ENCODE data around the gene INAVA. TPM values are rescaled to one million over a fixed set of nuclear protein-coding genes. Genes with fewer than 3 reads are reported as not detected.
"Not testable (repeated sequence)": the region's sequence is repeated elsewhere in the genome, so short reads cannot be mapped to it uniquely, and the experiment has no call there.

Gene INAVA
- total and polyA plus RNA-seq, 2 experiments from 2014 or later, result 25.3 to 43.9 TPM

DNA sequence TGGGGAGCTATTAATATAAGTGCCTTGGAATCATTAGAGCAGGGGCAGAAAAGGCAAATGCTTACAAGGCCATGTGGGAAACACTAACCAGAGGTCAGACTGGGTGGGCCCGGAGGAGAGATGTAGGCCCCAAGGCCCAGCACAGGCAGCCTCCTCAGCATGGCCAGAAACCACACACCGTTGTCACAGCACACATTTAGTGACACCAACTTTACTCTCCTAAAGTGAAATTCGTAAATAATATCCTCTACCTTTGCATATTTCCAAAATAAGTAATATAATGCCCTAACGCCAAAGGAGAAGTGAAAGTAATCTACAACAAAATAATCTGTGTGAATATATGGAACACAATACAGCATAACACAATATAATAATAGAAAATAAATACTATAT, 66.2 kb downstream of the INAVA start (continued):
- TF ChIP-seq JUNB (IDR thresholded peaks at IDR 0.05; ENCODE audit: unreplicated experiment) (no peak), STAT1 (IDR thresholded peaks at IDR 0.05; ENCODE audit: unreplicated experiment) (no peak), EZH2phosphoT487 (IDR thresholded peaks at IDR 0.05; ENCODE audit: unreplicated experiment) (no peak), EZH2 (IDR thresholded peaks at IDR 0.05; ENCODE audit: low read depth, unreplicated experiment) (no peak), ZNF331 (CRISPR knock-in tag; IDR thresholded peaks at IDR 0.05; ENCODE audit: low read depth) (no peak), NANOG (IDR thresholded peaks at IDR 0.05; ENCODE audit: borderline replicate concordance) (no peak), CREB1 (CRISPR knock-in tag; IDR thresholded peaks at IDR 0.05; ENCODE audit: low read depth) (no peak)

DNA sequence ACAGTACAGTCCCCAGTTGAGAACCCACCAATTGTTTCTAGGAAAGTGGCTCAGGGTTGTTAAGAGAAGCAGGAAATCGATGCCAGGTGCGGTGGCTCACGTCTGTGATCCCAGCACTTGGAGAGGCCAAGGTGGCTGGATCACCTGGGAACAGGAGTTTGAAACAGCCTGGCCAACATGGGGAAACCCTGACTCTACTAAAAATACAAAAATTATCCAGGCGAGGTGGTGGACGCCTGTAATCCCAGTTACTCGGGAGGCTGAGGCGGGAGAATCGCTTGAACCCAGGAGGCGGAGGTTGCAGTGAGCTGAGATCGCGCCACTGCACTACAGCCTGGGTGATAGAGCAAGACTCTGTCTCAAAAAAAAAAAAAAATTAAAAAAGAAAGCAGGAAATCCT, 67.5 kb downstream of the INAVA start:
- H3K9me3 Mint-ChIP-seq; H3K4me1 ChIP-seq (ENCODE audit: insufficient read depth); H4K20me1 ChIP-seq (replicated peaks; ENCODE audit: insufficient read depth); H3K9me2 ChIP-seq (ENCODE audit: insufficient read depth); H3F3A ChIP-seq (replicated peaks; ENCODE audit: low read depth); DNase-seq (ENCODE audit: low spot score); H3K4me2 ChIP-seq; H3K4me1 Mint-ChIP-seq; ATAC-seq; H3K27ac Mint-ChIP-seq; H3K4me3 Mint-ChIP-seq; H3K36me3 Mint-ChIP-seq (ENCODE audit: low read depth); H2AFZ ChIP-seq; H3K36me3 ChIP-seq (ENCODE audit: insufficient read depth); H3K79me2 ChIP-seq (replicated peaks; ENCODE audit: insufficient read depth); H3K27me3 Mint-ChIP-seq (ENCODE audit: insufficient read depth, low read depth, poor library complexity); H3K27ac ChIP-seq (ENCODE audit: low read depth); H3K27me3 ChIP-seq (ENCODE audit: insufficient read depth); H3K4me3 ChIP-seq: not testable (repeated sequence)

DNA sequence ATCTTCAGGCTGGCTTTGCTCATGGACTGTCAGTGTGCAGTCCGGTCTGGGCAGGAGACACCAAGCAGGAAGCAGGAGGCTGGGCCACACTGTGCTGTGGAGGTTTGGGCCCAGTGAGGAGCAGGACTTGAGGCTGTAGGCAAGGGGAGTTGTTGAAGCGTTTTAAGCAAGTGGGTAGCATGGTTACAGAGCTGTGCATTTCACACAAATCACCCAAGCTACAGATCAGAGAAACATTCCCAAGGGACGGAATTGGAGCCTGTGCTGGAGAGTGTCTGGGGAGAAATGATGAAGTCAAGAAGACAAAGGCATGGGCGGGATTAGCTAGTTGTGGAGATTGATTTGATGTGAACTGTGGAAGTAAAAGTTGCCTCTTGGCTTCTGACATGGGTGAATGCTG, 67.9 kb downstream of the INAVA start:
- no peaks in the 10 kb centered on the region for H3K36me3 Mint-ChIP-seq (ENCODE audit: low read depth)
- H3K4me3 Mint-ChIP-seq, result no peak overlapping the region
- H3K9me3 Mint-ChIP-seq, result no peaks in the 10 kb centered on the region; the same call in 2 of the 3 replicates
- TF ChIP-seq JUNB (IDR thresholded peaks at IDR 0.05; ENCODE audit: unreplicated experiment) (no peak), EZH2phosphoT487 (IDR thresholded peaks at IDR 0.05; ENCODE audit: unreplicated experiment) (no peak), NANOG (IDR thresholded peaks at IDR 0.05; ENCODE audit: borderline replicate concordance) (no peak), CREB1 (CRISPR knock-in tag; IDR thresholded peaks at IDR 0.05; ENCODE audit: low read depth) (no peak), STAT1 (IDR thresholded peaks at IDR 0.05; ENCODE audit: unreplicated experiment) (no peak)
- TF ChIP-seq, protein P1, sequence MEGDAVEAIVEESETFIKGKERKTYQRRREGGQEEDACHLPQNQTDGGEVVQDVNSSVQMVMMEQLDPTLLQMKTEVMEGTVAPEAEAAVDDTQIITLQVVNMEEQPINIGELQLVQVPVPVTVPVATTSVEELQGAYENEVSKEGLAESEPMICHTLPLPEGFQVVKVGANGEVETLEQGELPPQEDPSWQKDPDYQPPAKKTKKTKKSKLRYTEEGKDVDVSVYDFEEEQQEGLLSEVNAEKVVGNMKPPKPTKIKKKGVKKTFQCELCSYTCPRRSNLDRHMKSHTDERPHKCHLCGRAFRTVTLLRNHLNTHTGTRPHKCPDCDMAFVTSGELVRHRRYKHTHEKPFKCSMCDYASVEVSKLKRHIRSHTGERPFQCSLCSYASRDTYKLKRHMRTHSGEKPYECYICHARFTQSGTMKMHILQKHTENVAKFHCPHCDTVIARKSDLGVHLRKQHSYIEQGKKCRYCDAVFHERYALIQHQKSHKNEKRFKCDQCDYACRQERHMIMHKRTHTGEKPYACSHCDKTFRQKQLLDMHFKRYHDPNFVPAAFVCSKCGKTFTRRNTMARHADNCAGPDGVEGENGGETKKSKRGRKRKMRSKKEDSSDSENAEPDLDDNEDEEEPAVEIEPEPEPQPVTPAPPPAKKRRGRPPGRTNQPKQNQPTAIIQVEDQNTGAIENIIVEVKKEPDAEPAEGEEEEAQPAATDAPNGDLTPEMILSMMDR (conservative IDR thresholded peaks at IDR 0.05; ENCODE audit: low read depth in 2 of 2), result no peak
- TF ChIP-seq, protein P2, sequence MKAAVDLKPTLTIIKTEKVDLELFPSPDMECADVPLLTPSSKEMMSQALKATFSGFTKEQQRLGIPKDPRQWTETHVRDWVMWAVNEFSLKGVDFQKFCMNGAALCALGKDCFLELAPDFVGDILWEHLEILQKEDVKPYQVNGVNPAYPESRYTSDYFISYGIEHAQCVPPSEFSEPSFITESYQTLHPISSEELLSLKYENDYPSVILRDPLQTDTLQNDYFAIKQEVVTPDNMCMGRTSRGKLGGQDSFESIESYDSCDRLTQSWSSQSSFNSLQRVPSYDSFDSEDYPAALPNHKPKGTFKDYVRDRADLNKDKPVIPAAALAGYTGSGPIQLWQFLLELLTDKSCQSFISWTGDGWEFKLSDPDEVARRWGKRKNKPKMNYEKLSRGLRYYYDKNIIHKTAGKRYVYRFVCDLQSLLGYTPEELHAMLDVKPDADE (IDR thresholded peaks at IDR 0.05), result no peak
- TF ChIP-seq, protein P3, sequence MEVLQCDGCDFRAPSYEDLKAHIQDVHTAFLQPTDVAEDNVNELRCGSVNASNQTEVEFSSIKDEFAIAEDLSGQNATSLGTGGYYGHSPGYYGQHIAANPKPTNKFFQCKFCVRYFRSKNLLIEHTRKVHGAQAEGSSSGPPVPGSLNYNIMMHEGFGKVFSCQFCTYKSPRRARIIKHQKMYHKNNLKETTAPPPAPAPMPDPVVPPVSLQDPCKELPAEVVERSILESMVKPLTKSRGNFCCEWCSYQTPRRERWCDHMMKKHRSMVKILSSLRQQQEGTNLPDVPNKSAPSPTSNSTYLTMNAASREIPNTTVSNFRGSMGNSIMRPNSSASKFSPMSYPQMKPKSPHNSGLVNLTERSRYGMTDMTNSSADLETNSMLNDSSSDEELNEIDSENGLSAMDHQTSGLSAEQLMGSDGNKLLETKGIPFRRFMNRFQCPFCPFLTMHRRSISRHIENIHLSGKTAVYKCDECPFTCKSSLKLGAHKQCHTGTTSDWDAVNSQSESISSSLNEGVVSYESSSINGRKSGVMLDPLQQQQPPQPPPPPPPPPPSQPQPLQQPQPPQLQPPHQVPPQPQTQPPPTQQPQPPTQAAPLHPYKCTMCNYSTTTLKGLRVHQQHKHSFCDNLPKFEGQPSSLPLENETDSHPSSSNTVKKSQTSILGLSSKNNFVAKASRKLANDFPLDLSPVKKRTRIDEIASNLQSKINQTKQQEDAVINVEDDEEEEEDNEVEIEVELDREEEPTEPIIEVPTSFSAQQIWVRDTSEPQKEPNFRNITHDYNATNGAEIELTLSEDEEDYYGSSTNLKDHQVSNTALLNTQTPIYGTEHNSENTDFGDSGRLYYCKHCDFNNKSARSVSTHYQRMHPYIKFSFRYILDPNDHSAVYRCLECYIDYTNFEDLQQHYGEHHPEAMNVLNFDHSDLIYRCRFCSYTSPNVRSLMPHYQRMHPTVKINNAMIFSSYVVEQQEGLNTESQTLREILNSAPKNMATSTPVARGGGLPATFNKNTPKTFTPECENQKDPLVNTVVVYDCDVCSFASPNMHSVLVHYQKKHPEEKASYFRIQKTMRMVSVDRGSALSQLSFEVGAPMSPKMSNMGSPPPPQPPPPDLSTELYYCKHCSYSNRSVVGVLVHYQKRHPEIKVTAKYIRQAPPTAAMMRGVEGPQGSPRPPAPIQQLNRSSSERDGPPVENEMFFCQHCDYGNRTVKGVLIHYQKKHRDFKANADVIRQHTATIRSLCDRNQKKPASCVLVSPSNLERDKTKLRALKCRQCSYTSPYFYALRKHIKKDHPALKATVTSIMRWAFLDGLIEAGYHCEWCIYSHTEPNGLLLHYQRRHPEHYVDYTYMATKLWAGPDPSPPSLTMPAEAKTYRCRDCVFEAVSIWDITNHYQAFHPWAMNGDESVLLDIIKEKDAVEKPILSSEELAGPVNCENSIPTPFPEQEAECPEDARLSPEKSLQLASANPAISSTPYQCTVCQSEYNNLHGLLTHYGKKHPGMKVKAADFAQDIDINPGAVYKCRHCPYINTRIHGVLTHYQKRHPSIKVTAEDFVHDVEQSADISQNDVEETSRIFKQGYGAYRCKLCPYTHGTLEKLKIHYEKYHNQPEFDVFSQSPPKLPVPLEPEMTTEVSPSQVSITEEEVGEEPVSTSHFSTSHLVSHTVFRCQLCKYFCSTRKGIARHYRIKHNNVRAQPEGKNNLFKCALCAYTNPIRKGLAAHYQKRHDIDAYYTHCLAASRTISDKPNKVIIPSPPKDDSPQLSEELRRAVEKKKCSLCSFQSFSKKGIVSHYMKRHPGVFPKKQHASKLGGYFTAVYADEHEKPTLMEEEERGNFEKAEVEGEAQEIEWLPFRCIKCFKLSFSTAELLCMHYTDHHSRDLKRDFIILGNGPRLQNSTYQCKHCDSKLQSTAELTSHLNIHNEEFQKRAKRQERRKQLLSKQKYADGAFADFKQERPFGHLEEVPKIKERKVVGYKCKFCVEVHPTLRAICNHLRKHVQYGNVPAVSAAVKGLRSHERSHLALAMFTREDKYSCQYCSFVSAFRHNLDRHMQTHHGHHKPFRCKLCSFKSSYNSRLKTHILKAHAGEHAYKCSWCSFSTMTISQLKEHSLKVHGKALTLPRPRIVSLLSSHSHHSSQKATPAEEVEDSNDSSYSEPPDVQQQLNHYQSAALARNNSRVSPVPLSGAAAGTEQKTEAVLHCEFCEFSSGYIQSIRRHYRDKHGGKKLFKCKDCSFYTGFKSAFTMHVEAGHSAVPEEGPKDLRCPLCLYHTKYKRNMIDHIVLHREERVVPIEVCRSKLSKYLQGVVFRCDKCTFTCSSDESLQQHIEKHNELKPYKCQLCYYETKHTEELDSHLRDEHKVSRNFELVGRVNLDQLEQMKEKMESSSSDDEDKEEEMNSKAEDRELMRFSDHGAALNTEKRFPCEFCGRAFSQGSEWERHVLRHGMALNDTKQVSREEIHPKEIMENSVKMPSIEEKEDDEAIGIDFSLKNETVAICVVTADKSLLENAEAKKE (CRISPR knock-in tag; IDR thresholded peaks at IDR 0.05), result no peak

More for the DNA sequence above, 67.9 kb downstream of the INAVA start:
- no peak overlapping the region for H3K27ac Mint-ChIP-seq
- H3K27ac ChIP-seq (ENCODE audit: low read depth), result no peak overlapping the region
- H3F3A ChIP-seq (replicated peaks; ENCODE audit: low read depth), result no peaks in the 10 kb centered on the region
- H3K4me1 ChIP-seq (ENCODE audit: insufficient read depth), result no peaks in the 10 kb centered on the region
- no peaks in the 10 kb centered on the region for H3K27me3 Mint-ChIP-seq (ENCODE audit: insufficient read depth, low read depth, poor library complexity)
- ATAC-seq (no peak), DNase-seq (ENCODE audit: low spot score) (no peak)
- no peak overlapping the region for H2AFZ ChIP-seq
- no peak overlapping the region for H3K4me2 ChIP-seq
- peaks cover 7% of the 10 kb centered on the region; the same call in 2 of the 3 replicates for H3K4me1 Mint-ChIP-seq
- no peaks in the 10 kb centered on the region for H3K9me2 ChIP-seq (ENCODE audit: insufficient read depth)
- H4K20me1 ChIP-seq (replicated peaks; ENCODE audit: insufficient read depth), result no peaks in the 10 kb centered on the region
- no peaks in the 10 kb centered on the region for H3K36me3 ChIP-seq (ENCODE audit: insufficient read depth)
- H3K27me3 ChIP-seq (ENCODE audit: insufficient read depth), result no peaks in the 10 kb centered on the region
- no peak overlapping the region for H3K4me3 ChIP-seq
- no peaks in the 10 kb centered on the region for H3K79me2 ChIP-seq (replicated peaks; ENCODE audit: insufficient read depth)
